Natural killer cell (primary cell): ENCODE measurements around the gene FAM8A1. TPM values are rescaled to one million over a fixed set of nuclear protein-coding genes. Genes with fewer than 3 reads are reported as not detected.
A peak's percentile ranks its signal among the peaks of the same experiment; 100 is the strongest.

Experiments used
- ATAC-seq, 3 donors: fragments of 150-1000 bp in 2 of 3; fragments of 200-7000 bp in 1 of 3; cut with Tn5 transposase; 1 replicate in 1 of 3; 2 replicates in 2 of 3; pipeline ENCODE4 v1.10.0; 2021; ENCODE audit warnings: mild to moderate bottlenecking in 2 of 3, moderate library complexity in 2 of 3
- DNase-seq, 2 donors: peaks; one replicate each; pipeline versions ENCODE4 v3.0.0 to v3.0.0-alpha.2; 2013 to 2021; ENCODE audit warnings: mixed read lengths in 1 of 2
- H3K27ac ChIP-seq: one replicate; pipeline ENCODE4 v1.5.1; 2013; ENCODE audit warnings: mild to moderate bottlenecking, low read length
- H3K27me3 ChIP-seq: one replicate; pipeline ENCODE4 v1.6.1; 2013; ENCODE audit warnings: low read length; ENCODE audit not compliant: control insufficient read depth, insufficient read depth
- H3K36me3 ChIP-seq: one replicate; pipeline ENCODE4 v1.6.1; 2013; ENCODE audit warnings: low read length; ENCODE audit not compliant: control insufficient read depth, insufficient read depth
- H3K4me1 ChIP-seq: one replicate; pipeline ENCODE4 v1.6.1; 2013; ENCODE audit warnings: low read length; ENCODE audit not compliant: control insufficient read depth, insufficient read depth
- H3K4me3 ChIP-seq: one replicate; pipeline ENCODE4 v1.5.1; 2013; ENCODE audit warnings: low read length
- H3K9me3 ChIP-seq: one replicate; pipeline ENCODE4 v1.6.1; 2013; ENCODE audit warnings: low read length; ENCODE audit not compliant: control insufficient read depth, insufficient read depth
- H3K27ac Mint-ChIP-seq, 2 donors: one replicate each; pipeline ENCODE4 v1.8.0; 2022; ENCODE audit warnings: mild to moderate bottlenecking in 2 of 2, mixed read lengths in 2 of 2, moderate library complexity in 1 of 2
- H3K27me3 Mint-ChIP-seq, 2 donors: one replicate each; pipeline ENCODE4 v1.8.0; 2022; ENCODE audit warnings: low read depth in 2 of 2, mixed read lengths in 2 of 2
- H3K36me3 Mint-ChIP-seq: one replicate; pipeline ENCODE4 v1.8.0; 2022; ENCODE audit warnings: mixed read lengths
- H3K4me1 Mint-ChIP-seq, 2 donors: one replicate each; pipeline ENCODE4 v1.8.0; 2022; ENCODE audit warnings: mixed read lengths in 2 of 2
- H3K4me3 Mint-ChIP-seq: one replicate; pipeline ENCODE4 v1.8.0; 2022; ENCODE audit warnings: mild to moderate bottlenecking, moderate library complexity, mixed read lengths
- H3K9me3 Mint-ChIP-seq, 2 donors: one replicate each; pipeline ENCODE4 v1.8.0; 2022; ENCODE audit warnings: mixed read lengths in 2 of 2
- CTCF ChIP-seq: fragments of 200-600 bp; IDR thresholded peaks from one replicate; pipeline ENCODE4 v1.8.0; 2022; ENCODE audit warnings: antibody characterized with exemption
- WGBS: methylation state at CpG from one replicate; pipeline ENCODE4 v1.1.7; 2013; ENCODE audit warnings: missing lambda C conversion rate; ENCODE audit not compliant: insufficient coverage; 5-methylcytosine and 5-hydroxymethylcytosine counted together
- intact Hi-C: fragments of 100-400 bp; cut with micrococcal nuclease; formaldehyde crosslinking; loops from one replicate; pipeline ENCODE4 v1.14.2; 2022
- total RNA-seq, 4 donors: library from RNA; stranded (reverse); fragments of 120-200 nt in 1 of 4; gene quantifications; one replicate each; pipeline versions ENCODE4 v1.2.3 to v1.2.4, GENCODE V29; 2013 to 2022

Gene FAM8A1
- 10 to 100 TPM; 32.1 to 45.4 (median 35.5) TPM for total RNA-seq
- total RNA-seq (2013): 38.9 TPM

GRCh38 chr6:17599877-17600526 lies at the start of gene FAM8A1:
Gene FAM8A1, plus strand, starts transcription at chr6:17600302. Its CDS starts 108 bp downstream, at chr6:17600410.
- Mint-ChIP-seq H3K27ac (peak within 1 kb of the TSS; percentile 96 to 98), H3K4me1 (peaks cover 45 to 46% of the 10 kb centered on the region in 2 donors), H3K9me3 (no peaks in the 10 kb centered on the region), H3K27me3 (no peaks in the 10 kb centered on the region), H3K36me3 (peaks cover 18% of the 10 kb centered on the region), H3K4me3 (peak within 1 kb of the TSS; percentile 97)
- no peaks in the 10 kb centered on the region for H3K27me3 ChIP-seq
- H3K27ac ChIP-seq: peak within 1 kb of the TSS; percentile 73
- DNase-seq: peak; percentile 91 to 97
- ATAC-seq: peak; percentile 86 to 93 (median 88)
- peaks cover 14% of the 10 kb centered on the region for H3K36me3 ChIP-seq
- peak within 1 kb of the TSS; percentile 76 for H3K4me3 ChIP-seq
- H3K9me3 ChIP-seq: no peaks in the 10 kb centered on the region
- intact Hi-C loops: loop anchor here (1.0 to 10.0 kb wide), 4 partner anchors 33 to 525 kb away; partner anchors contain the start of genes NHLRC1 and NUP153
- peaks cover 16% of the 10 kb centered on the region for H3K4me1 ChIP-seq
- peak; percentile 34 for TF ChIP-seq CTCF
- WGBS: 12% methylated on average over 41 of the region's 42 CpGs

- Mint-ChIP-seq H3K4me1 (no peaks in the 10 kb centered on the region), H3K9me3 (no peaks in the 10 kb centered on the region), H3K27me3 (peaks cover 8 to 18% of the 10 kb centered on the region in 2 donors), H3K27ac (no peak overlapping the region), H3K36me3 (no peaks in the 10 kb centered on the region), H3K4me3 (no peak overlapping the region)
- Histone ChIP-seq H3K4me1 (no peaks in the 10 kb centered on the region), H3K27me3 (no peaks in the 10 kb centered on the region), H3K4me3 (no peak overlapping the region), H3K9me3 (no peaks in the 10 kb centered on the region), H3K27ac (no peak overlapping the region), H3K36me3 (no peaks in the 10 kb centered on the region)
- DNase-seq: no peak
- ATAC-seq: no peak
- TF ChIP-seq CTCF: no peak
- intact Hi-C loops: no loop called here
- WGBS: 89% methylated on average over 7 of the region's 9 CpGs
Measured at GRCh38 chr6:17551383-17551958, 48.6 kb upstream of the FAM8A1 start.

- no peaks in the 10 kb centered on the region for H3K36me3 ChIP-seq
- intact Hi-C loops: no loop called here
- no peaks in the 10 kb centered on the region for H3K4me1 Mint-ChIP-seq
- TF ChIP-seq CTCF: no peak
- H3K4me1 ChIP-seq: no peaks in the 10 kb centered on the region
- no peak for ATAC-seq
- H3K27ac Mint-ChIP-seq: no peak overlapping the region
- no peak overlapping the region for H3K4me3 ChIP-seq
- no peaks in the 10 kb centered on the region for H3K9me3 ChIP-seq
- H3K36me3 Mint-ChIP-seq: no peaks in the 10 kb centered on the region
- H3K27ac ChIP-seq: no peak overlapping the region
- H3K9me3 Mint-ChIP-seq: no peaks in the 10 kb centered on the region
- no peaks in the 10 kb centered on the region for H3K27me3 ChIP-seq
- H3K4me3 Mint-ChIP-seq: no peak overlapping the region
- DNase-seq: no peak
- H3K27me3 Mint-ChIP-seq: peaks cover 4 to 5% of the 10 kb centered on the region in 2 donors
- WGBS: 81% methylated on average over 3 of the region's 3 CpGs
Measured at GRCh38 chr6:17552861-17553260, 47.2 kb upstream of the FAM8A1 start.
